HG03175 (cell line): ENCODE measurements around the gene LHFPL3.
"Not testable (repeated sequence)": the region's sequence is repeated elsewhere in the genome, so short reads cannot be mapped to it uniquely, and the experiment has no call there.

ENCODE experiments used
- ATAC-seq: cut with Tn5 transposase; IDR thresholded peaks from one replicate; pipeline ENCODE4 v1.9.1; 2021; ENCODE audit warnings: mild to moderate bottlenecking, moderate library complexity; ENCODE audit not compliant: unreplicated experiment

The LHFPL3 gene

DNA sequence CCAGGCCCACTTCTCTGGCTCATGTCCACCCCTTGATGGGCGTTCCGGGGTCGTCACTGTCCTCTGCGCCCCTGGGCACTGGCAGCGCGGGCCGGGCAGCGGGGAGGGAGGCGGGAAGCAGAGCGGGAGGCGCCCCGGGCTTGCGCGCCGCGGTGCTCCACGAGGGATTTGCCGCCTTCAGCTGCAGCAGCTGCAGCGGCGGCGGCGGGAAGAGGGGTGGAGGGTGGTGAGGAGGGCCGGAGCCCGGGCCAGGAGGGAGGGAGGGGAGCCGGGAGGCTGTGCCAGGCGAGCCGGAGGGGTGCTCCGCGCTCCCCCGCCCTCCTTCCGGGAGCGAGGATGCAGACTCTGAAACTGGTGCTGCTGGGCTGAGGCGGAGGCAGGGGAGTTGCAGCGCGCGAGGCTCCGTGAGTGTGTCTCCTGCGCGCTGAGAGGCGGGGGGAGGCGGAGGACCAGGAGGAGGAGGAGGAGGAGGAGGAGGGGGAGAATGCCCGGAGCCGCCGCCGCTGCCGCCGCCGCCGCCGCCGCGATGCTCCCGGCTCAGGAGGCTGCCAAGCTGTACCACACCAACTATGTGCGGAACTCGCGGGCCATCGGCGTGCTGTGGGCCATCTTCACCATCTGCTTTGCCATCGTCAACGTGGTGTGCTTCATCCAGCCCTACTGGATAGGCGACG, at the start of gene LHFPL3:
Gene LHFPL3 (plus strand): TSS at position 308 of the 674 bp plus-strand sequence.
- ATAC-seq = no peak

DNA sequence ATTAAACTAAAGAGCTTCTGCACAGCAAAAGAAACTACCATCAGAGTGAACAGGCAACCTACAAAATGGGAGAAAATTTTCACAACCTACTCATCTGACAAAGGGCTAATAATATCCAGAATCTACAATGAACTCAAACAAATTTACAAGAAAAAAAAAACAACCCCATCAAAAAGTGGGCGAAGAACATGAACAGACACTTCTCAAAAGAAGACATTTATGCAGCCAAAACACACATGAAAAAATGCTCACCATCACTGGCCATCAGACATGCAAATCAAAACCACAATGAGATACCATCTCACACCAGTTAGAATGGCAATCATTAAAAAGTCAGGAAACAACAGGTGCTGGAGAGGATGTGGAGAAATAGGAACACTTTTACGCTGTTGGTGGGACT, 46.7 kb upstream of the LHFPL3 start:
- ATAC-seq = not testable (repeated sequence)

DNA sequence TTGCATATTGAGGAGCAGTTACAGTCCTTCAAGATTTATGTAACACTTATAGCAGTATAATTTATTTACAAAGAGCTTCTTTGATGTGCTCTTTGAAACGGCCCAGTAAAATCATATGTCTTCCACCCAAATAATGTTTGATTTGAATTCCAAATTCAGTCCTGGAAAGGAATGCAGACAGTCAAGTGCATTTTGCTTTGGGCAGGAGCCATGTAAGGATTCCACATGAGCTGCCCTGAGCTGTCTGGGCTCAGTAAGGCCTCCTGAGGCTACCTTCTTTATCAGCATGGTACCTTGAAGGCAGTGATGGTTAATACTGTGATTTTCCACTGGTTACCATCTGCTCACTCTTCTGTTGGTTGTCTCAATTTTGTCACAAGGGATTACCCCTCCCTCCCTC, 41.6 kb upstream of the LHFPL3 start:
- ATAC-seq = no peak

DNA sequence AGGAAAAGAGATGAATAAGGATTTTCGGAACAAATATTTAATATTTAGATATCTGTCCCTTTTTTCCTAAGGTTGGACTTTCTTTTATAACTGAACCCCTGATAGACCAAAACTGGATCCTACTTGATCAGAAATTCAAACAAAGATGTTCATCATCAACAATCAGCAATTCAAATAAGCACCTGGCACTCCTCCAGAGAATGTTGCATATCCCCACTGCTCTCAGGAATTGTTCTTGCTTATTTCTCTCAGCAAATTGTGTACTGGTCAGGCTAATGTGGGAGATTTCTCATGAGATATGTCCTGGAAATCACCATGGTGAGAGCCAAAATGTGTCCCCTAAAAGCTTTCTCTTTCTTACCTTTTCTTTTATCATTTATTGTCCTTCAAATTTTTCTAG, 40.3 kb upstream of the LHFPL3 start:
- ATAC-seq = no peak

DNA sequence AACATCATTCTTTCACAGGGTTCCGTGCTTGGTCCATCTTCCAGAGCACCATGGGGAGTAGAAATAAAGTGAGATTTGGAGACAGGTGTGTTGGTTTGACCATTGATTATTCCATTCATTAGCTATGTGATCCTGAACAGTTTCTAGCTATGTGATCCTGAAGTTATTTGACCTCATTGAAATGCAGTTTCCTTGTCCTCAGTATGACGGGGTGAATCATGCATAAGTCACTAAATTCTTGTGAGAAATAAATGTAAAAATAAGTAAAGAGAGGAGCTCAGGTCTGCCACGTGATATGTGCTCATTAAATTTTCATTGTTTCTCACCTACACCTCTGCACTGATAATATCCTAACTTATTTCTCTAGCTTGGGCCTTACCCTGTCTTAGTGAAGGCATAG, 34.1 kb upstream of the LHFPL3 start:
- ATAC-seq = no peak

DNA sequence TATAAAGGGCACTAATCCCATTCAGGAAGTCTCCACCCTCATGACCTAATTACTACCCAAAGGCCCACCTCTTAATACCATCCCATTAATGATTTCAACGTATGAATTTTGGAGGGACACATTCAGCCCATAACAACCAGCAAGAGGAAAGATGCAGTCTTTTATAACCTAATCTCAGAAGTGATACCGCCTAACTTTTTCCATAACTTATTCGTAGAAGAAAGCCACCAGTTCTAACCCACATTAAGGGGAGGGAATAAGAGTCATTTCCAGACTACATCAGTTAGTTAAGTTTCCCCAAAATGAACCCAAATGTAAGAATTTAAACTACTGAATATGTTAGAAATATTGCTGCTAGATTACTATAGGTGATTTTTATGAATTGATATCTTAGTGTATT, 32.1 kb upstream of the LHFPL3 start:
- ATAC-seq = no peak

DNA sequence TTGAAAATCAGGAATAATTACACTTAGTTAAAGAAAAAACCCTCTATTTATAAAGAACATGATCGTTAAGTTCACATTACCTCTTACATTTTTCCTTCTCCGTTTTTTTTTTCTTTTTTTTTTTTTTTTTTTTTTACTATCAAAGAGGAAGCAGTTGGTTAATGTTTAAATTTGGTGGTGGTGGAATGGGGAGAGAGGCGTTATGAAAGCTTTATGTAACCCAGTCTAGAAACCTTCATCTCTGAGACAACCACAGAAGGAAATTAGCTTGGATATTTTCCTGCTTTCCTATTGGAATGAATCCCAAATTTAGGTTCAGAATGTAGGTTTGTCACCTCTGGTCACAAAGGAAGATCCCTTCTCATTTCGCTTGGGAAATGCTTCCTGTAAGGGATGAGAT, 31.5 kb upstream of the LHFPL3 start:
- ATAC-seq = no peak

DNA sequence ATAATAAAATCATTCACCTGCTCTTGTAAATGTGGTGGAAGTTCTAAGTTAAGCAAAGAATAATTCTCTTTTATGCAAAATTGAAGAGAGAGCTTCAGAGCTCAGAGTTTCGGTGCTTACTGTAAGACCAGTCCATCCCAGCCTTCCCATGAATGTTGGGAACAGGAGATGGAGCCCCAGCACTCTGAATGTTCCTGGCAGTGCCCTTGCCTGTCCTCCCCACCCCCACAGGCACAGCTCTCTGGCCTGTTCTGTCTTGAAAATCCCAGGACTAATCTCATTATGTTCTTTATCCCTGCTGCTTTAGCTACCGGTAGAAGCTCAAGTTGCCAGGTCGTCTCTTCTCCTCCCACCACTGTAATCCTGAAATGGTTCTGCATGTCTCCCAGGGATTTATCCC, 29.1 kb upstream of the LHFPL3 start:
- ATAC-seq = no peak

DNA sequence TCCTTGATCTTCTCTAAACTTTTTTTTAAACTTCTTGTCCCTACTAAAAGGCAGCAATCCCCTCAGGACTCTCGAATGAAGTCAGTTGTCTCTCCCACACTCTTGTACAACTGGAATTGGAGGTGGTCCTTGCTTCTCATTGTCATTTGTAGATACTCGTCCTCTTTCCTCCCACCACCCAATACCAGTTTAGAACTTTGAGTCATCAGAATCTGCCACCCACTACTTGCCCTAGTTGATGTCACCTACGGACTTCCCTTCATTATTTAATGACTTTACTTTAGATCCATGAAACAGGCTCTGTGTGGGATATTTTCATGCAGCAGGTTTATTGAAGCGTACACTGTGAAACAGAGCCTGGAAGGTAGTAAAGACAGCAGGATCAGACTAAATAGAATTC, 28.6 kb upstream of the LHFPL3 start:
- no peak for ATAC-seq

DNA sequence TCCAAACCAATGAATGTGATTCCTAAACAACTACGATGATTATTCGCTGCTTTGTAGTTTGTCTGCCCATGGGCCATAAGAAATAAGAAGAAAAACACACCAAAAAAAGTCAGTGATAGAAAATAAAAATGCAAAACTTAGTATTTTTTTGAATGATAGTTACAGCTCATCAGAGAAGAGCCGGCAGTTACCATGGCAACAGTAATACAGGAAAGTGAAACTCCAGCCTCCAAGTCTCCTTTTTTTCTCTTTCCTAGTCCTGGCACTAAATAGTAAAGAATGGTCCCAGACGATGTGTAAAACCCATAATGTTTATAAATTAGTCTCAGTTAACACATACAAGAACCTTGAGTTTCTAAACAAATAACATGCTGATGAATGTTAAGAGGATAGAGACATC, 21.6 kb upstream of the LHFPL3 start:
- no peak for ATAC-seq

DNA sequence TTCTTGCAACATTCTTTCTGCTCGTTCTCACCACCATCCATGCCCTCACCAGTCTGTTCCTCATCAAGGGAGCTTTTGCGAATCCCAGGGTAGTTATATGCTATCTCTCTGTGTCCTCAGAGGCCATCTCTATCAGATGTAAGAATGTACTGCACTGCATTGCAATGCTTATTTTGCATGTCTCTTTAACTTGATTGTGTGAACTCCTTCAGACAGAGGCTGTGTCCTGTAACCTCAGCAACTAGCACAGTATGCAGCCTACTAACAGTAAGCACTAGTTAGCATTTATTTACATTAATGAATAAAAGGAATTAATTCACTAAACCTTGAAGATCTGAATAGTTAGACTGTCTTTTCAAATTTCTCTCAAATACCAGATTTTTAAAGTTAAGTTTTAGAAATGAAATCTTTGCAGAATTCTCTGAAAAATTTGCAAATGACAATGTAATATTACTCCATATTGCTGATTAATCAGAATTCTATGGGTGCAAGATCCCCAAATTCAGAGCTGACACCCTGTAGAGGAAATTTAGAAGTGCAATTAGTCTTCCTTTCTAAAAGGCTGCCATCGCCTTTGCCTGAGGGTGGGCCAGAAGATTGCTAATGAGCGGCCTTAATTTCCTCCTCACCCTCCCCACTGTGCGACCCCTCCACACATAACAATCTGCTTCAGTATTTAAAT, 10.3 kb upstream of the LHFPL3 start:
- no peak for ATAC-seq

DNA sequence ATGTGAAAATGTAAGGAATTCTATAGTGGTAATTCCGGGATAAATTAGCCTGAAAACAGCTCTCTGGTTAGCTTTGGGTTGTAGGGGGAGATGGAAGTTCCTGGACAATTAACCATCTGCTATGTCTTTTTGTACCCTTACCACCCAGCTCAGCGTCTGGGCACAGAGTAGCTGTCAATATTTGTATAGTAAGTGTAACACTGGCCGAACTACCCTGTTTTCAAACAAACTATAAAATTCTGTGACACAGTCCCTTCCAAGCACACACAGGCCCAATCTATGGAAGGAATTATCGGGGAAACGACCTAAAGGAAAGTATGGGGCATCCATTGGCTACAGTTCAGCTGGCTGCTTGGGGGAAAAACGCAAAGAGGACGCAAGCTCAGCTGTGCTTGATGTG, 869 bp upstream of the LHFPL3 start:
- ATAC-seq = no peak

DNA sequence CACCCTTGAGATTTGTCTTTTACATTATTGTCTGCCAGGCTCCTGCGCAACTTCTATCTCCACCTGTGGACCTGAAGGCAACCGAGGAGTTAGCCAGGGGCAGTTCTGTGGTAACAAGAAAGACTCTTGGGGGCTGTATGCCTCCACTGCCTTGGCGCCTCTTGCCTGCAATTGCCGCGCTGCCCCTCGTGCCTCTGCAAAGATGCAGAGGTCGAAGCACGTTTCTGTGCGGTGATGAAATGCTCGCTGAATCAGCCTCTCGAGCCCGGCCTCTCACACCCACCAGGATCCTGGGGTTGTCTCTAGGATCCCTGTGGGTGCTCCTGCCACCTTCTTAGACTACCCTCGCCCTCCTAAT, 486 bp upstream of the LHFPL3 start:
- ATAC-seq = no peak

DNA sequence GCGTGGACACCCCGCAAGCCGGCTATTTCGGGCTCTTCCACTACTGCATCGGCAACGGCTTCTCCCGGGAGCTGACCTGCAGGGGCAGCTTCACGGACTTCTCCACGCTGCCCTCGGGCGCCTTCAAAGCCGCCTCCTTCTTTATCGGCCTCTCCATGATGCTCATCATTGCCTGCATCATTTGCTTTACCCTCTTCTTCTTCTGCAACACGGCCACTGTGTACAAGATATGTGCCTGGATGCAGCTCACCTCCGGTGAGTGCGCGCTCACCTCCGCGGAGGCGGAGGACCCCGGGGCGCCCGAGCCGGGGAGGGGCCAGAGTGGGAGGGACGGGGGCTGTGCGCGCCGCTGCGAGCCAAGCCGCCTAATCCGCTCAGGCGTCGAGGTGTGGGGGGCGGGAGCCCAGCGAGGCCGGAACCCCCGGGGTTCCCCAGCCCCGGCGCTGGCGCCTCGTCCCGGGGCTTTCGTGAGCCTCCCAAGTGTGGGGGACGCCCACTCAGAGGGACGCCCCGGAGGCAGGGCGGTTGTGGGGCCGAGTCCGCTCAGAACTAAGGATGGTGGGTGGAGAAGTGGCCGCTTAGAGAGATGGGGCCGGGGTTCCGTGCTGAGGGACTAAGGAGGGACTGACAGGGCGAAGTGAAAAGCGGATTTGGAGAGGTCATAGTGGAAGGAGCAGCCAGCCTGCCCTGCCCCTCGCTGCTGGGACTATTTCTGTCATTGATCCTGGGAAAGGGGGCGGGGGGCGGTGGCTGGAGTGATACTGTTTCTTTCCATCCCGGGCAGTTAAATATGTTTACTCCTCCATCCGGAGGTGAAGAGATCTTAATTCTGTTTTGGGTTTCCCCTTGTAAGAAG, 795 bp downstream of the LHFPL3 start:
- no peak for ATAC-seq

DNA sequence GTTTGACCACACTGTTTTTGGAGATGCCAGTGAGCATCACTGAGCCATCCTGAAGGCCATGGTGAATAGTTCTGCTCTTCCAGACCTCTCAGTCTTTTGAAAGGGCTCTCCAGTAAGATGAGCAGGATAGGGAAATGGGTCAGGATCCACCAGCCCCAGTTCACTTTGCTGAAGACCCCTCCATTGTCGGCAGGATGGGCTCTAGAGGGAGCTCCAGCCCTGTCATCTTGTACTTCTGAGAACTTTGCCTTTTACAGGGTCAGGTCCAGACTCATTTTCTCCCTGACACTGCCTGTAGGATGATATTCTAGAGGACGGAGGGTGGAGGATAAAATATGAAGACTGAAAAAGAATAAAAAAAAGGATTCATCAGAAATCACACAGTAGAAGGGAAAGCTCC, 13.1 kb downstream of the LHFPL3 start:
- no peak for ATAC-seq

DNA sequence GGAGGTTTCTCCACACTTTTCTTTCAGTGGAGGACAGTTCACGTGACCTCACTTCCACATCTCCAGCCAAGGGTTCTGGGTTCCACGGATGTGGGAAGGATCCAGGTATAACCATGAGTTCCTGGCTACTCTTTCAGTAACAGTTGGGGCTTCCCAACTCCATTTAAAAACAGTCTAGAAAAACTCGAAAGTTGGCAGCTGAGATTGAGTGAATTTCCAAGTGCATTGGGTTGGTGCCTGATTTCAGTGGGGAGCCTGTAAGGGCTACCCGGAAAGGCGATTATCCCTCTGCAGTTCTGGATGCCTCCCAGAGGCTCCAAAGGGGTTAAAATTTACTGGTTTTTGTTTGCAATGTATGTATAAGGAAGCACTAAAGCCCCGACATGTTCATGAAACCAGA, 24.3 kb downstream of the LHFPL3 start:
- ATAC-seq = no peak

DNA sequence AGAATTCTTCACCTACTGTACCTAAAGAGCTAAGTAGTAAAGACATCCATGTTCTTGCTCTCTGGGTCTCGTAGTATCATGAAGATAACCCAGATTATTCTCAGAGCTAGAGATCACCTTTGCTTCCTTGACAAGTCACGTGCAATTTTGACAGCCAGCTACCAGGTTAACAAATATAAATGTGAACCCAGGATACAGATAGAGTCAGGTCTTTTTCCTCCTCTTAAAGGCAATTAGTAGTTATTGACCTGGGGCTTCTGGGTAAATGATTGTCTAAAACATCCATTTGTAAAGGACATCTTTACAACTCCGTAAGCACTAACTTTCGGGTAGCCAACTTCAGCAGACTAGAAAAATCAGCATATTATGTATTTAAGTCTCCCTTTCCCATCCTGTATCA, 28.8 kb downstream of the LHFPL3 start:
- ATAC-seq = no peak

DNA sequence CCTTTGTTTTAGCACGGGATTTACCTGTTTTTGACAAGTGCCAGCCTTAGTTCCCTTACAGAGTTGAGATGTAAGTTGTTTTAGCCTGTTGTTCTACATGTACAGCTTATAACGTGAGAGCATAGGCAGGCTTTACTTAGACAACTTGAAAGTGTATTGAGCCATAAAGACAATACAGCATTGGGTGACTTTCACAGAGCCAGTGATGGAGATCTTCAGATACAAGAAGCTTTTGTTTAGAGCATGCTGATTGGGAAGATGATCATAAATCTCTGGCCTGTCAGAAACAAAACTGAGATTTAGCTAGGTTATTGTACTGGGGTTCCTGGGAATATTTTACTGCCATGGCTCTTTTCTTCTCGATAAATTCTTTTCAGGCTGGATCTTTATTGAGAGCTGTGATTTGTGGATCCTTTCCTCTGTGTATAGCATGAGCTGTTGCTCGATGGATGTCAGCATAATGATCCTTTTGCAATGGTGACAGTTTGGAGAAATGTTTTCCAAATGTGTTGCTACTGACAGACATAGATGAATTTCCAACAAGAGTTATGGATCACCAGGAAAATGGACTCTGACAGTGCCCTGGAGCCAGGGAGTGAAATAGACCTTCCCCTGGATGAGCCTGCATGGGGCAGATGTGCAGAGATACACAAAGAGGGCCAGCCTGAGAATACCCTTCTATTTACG, 30.2 kb downstream of the LHFPL3 start:
- no peak for ATAC-seq

DNA sequence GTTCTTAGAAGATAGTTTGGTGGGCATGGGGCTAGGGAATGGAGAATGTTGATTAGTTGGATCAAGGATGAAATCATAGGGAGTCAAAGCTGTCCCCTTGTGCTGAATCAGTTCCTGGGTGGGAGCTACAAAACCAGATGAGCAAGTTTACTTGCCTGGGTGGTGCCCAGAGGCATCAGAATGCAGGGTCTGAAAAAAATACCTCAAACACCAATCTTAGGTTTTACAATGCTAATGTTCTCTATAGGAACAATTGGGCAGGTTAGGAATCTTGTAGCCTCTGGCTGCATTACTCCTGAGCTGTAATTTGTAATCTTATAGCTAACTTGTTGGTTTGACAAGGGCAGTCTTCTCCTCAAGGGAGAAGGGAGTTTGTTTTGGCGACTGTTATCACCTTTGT, 34.4 kb downstream of the LHFPL3 start:
- ATAC-seq = no peak

DNA sequence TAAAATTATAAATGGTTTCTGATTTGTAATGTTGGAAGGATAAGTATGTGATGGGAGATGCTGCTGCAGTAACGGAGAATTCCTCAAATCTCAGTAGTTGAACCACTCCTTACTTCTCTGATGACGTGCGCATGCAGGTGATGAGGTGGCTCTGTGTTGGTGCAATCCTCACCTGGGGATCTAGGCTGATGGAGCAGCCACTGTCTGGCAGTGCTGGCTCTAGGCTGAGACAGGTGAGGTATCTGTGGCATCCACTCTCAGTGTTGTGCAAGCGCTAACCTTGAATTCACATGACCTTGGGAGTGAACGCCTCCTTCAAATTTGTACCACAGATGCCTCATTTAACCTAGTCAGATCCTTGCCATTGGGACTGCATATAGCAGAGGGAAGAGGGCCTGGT, 35.0 kb downstream of the LHFPL3 start:
- no peak for ATAC-seq

DNA sequence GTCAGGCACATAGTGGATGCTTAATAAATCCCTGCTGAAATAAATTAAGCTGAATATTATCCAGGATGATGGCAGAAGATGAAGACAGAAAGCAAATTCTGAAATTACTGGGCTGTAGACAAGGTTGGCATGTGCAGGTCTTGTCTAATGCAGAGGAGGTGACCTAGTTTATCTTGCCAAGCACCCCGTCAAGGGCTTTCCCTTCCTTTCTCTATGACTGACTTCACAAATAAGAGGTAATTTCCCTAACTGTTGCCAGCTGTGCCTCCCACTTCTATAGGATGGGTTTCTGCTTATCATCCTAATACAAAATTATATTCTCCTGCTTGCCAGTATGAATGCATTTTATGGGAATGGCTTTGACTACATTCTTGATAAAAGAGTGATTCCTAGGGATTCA, 38.0 kb downstream of the LHFPL3 start:
- no peak for ATAC-seq

DNA sequence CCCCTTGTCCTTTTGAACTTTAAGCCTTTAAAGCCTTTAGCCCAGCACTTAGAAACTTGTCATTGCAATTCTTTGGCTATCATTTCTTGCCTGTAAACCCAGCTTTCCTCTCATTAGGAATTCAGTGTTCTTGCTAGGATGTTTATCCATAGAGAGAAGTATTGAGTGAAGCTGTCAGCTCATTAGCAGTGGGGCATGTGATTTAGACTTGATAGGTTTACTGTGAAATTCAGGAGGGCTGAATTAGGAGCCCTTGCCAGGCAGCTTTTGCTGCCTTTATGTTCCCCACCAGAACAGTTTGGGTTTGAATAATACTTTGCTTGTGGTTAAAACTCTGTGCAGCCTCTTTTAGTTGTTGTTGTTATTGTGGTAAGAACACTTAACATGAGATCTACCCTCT, 39.5 kb downstream of the LHFPL3 start:
- no peak for ATAC-seq
